PC-9 (cell line): Measurements from ENCODE around the gene NEUROD2.
"Not testable (repeated sequence)": the region's sequence is repeated elsewhere in the genome, so short reads cannot be mapped to it uniquely, and the experiment has no call there.

ENCODE experiments used
- CTCF ChIP-seq: fragments of 200-600 bp; sonication (generic); conservative IDR thresholded peaks from 2 replicates; pipeline ENCODE4 v1.6.1; 2017; ENCODE audit warnings: mixed run types, antibody characterized with exemption, mild to moderate bottlenecking, moderate library complexity
- EZH2 ChIP-seq: fragments of 200-600 bp; sonication (generic); IDR thresholded peaks from 2 replicates; pipeline ENCODE4 v1.8.0; 2017; ENCODE audit warnings: antibody characterized with exemption, low read depth

GRCh38 chr17:39590180-39590579 lies 17.5 kb downstream of the NEUROD2 start:
- TF ChIP-seq EZH2, CTCF: not testable (repeated sequence)
